G401.6 (cell line): ENCODE results near the gene SDS.
"Not testable (repeated sequence)": the region's sequence is repeated elsewhere in the genome, so short reads cannot be mapped to it uniquely, and the experiment has no call there.

Experiments
- FAIRE-seq: peaks from 2 replicates; lab custom pipeline; 2012; peaks lifted over from hg19 to GRCh38; lab: Jason Lieb, UNC

Gene SDS

GRCh38 chr12:113374823-113375428 lies 28.8 kb downstream of the SDS start:
- FAIRE-seq, result no peak

GRCh38 chr12:113373969-113374368 lies 29.7 kb downstream of the SDS start:
- FAIRE-seq, result no peak

GRCh38 chr12:113373440-113373839 lies 30.2 kb downstream of the SDS start:
- no peak for FAIRE-seq

GRCh38 chr12:113372371-113372770 lies 31.3 kb downstream of the SDS start:
- FAIRE-seq, result no peak

- FAIRE-seq, result no peak
Observed at GRCh38 chr12:113371808-113372207, 31.9 kb downstream of the SDS start.

GRCh38 chr12:113370923-113371682 lies 32.6 kb downstream of the SDS start:
- no peak for FAIRE-seq

GRCh38 chr12:113369391-113369985 lies 34.2 kb downstream of the SDS start:
- FAIRE-seq, result no peak

GRCh38 chr12:113368331-113368730 lies 35.4 kb downstream of the SDS start:
- FAIRE-seq, result no peak

GRCh38 chr12:113366827-113367226 lies 36.9 kb downstream of the SDS start:
- no peak for FAIRE-seq

GRCh38 chr12:113365639-113366395 lies 37.9 kb downstream of the SDS start:
- FAIRE-seq, result no peak

GRCh38 chr12:113364698-113365097 lies 39.0 kb downstream of the SDS start:
- no peak for FAIRE-seq

- FAIRE-seq, result no peak
Observed at GRCh38 chr12:113361574-113362370, 41.9 kb downstream of the SDS start.

GRCh38 chr12:113359939-113360748 lies 43.5 kb downstream of the SDS start:
- FAIRE-seq, result no peak

- FAIRE-seq, result no peak
Observed at GRCh38 chr12:113359133-113359938, 44.4 kb downstream of the SDS start.

GRCh38 chr12:113358381-113359132 lies 45.1 kb downstream of the SDS start, which contains the start of gene PLBD2:
Gene PLBD2 (plus strand): TSS chr12:113358587. CDS start chr12:113358601, 14 bp downstream.
- no peak for FAIRE-seq

GRCh38 chr12:113354192-113354591 lies 49.5 kb downstream of the SDS start:
- not testable (repeated sequence) for FAIRE-seq

- FAIRE-seq, result no peak
Observed at GRCh38 chr12:113351089-113351488, 52.6 kb downstream of the SDS start.

GRCh38 chr12:113348849-113349536 lies 54.7 kb downstream of the SDS start:
- no peak for FAIRE-seq

GRCh38 chr12:113347892-113348291 lies 55.8 kb downstream of the SDS start:
- FAIRE-seq, result no peak
